ENCODE measurements around the gene PSMC6. TPM values are rescaled to one million over a fixed set of nuclear protein-coding genes. Genes with fewer than 3 reads are reported as not detected.

PSMC6 gene
- 10 to 100 TPM; 85.3 to 88.2 TPM for total RNA-seq

- Mint-ChIP-seq H3K27ac (peak within 1 kb of the TSS; percentile 94), H3K9me3 (ENCODE audit: insufficient read depth) (no peaks in the 10 kb centered on the region), H3K4me1 (ENCODE audit: low read depth) (peaks cover 48% of the 10 kb centered on the region), H3K27me3 (ENCODE audit: low read depth) (no peaks in the 10 kb centered on the region), H3K4me3 (peak within 1 kb of the TSS; percentile 96), H3K36me3 (ENCODE audit: low read depth) (peaks cover 34% of the 10 kb centered on the region)
- CTCF ChIA-PET = interaction anchor here (0.6 to 1.0 kb wide), 3 partner anchors 10 to 345 kb away, joined by 3 read pairs; partner anchors contain the start of genes GPR137C and TXNDC16
- peak; percentile 97 for DNase-seq
- peak; percentile 96 for ATAC-seq
- POLR2A ChIA-PET = interaction anchor here (0.6 to 2.7 kb wide), 9 partner anchors 9 to 153 kb away, joined by 3 to 29 read pairs (median 5); partner anchors contain the start of gene ERO1A
Observed at GRCh38 chr14:52706724-52707706, at the start of gene PSMC6. Gene PSMC6, plus strand, starts transcription at chr14:52707200. Its CDS starts 20 bp downstream, at chr14:52707220.

- no peaks in the 10 kb centered on the region for H3K27me3 Mint-ChIP-seq (ENCODE audit: low read depth)
- no peaks in the 10 kb centered on the region for H3K9me3 Mint-ChIP-seq (ENCODE audit: insufficient read depth)
- H3K36me3 Mint-ChIP-seq (ENCODE audit: low read depth) = peaks cover 55% of the 10 kb centered on the region
- H3K4me1 Mint-ChIP-seq (ENCODE audit: low read depth) = no peaks in the 10 kb centered on the region
- ChIA-PET CTCF (interaction anchor here (0.7 kb wide), 1 partner anchor 12 kb away, joined by 3 read pairs; no protein-coding TSS in a partner anchor), POLR2A (interaction anchor here (0.6 kb wide), 1 partner anchor 66 kb away, joined by 4 read pairs; no protein-coding TSS in a partner anchor)
- DNase-seq (no peak), ATAC-seq (no peak)
- no peak overlapping the region for H3K4me3 Mint-ChIP-seq
- H3K27ac Mint-ChIP-seq = no peak overlapping the region
Observed at GRCh38 chr14:52660325-52660724, 46.7 kb upstream of the PSMC6 start.

- no peak for ATAC-seq
- Mint-ChIP-seq H3K4me3 (no peak overlapping the region), H3K36me3 (ENCODE audit: low read depth) (peaks cover 57% of the 10 kb centered on the region), H3K27ac (no peak overlapping the region), H3K9me3 (ENCODE audit: insufficient read depth) (no peaks in the 10 kb centered on the region), H3K27me3 (ENCODE audit: low read depth) (no peaks in the 10 kb centered on the region), H3K4me1 (ENCODE audit: low read depth) (peaks cover 3% of the 10 kb centered on the region)
- CTCF ChIA-PET = interaction anchor here (0.7 kb wide), 1 partner anchor 12 kb away, joined by 3 read pairs; no protein-coding TSS in a partner anchor
- no peak for DNase-seq
- POLR2A ChIA-PET = no interaction called here
Observed at GRCh38 chr14:52660832-52661231, 46.2 kb upstream of the PSMC6 start.

- Mint-ChIP-seq H3K27me3 (ENCODE audit: low read depth) (no peaks in the 10 kb centered on the region), H3K4me1 (ENCODE audit: low read depth) (peaks cover 3% of the 10 kb centered on the region), H3K9me3 (ENCODE audit: insufficient read depth) (no peaks in the 10 kb centered on the region), H3K4me3 (no peak overlapping the region), H3K27ac (no peak overlapping the region), H3K36me3 (ENCODE audit: low read depth) (peaks cover 58% of the 10 kb centered on the region)
- CTCF ChIA-PET = no interaction called here
- DNase-seq = no peak
- POLR2A ChIA-PET = no interaction called here
- ATAC-seq = no peak
Observed at GRCh38 chr14:52661314-52661713, 45.7 kb upstream of the PSMC6 start.

- Mint-ChIP-seq H3K27ac (no peak overlapping the region), H3K4me1 (ENCODE audit: low read depth) (peaks cover 3% of the 10 kb centered on the region), H3K36me3 (ENCODE audit: low read depth) (peaks cover 48% of the 10 kb centered on the region), H3K27me3 (ENCODE audit: low read depth) (no peaks in the 10 kb centered on the region), H3K9me3 (ENCODE audit: insufficient read depth) (no peaks in the 10 kb centered on the region), H3K4me3 (no peak overlapping the region)
- ATAC-seq (no peak), DNase-seq (no peak)
- ChIA-PET POLR2A (no interaction called here), CTCF (no interaction called here)
Observed at GRCh38 chr14:52663850-52664249, 43.1 kb upstream of the PSMC6 start.

- Mint-ChIP-seq H3K4me1 (ENCODE audit: low read depth) (peaks cover 8% of the 10 kb centered on the region), H3K27me3 (ENCODE audit: low read depth) (no peaks in the 10 kb centered on the region), H3K27ac (no peak overlapping the region), H3K9me3 (ENCODE audit: insufficient read depth) (no peaks in the 10 kb centered on the region), H3K36me3 (ENCODE audit: low read depth) (peaks cover 51% of the 10 kb centered on the region), H3K4me3 (no peak overlapping the region)
- ChIA-PET POLR2A (interaction anchor here (0.6 kb wide), 1 partner anchor 54 kb away, joined by 4 read pairs; no protein-coding TSS in a partner anchor), CTCF (interaction anchor here (1.6 kb wide), 1 partner anchor 11 kb away, joined by 4 read pairs; no protein-coding TSS in a partner anchor)
- ATAC-seq = no peak
- no peak for DNase-seq
Observed at GRCh38 chr14:52678591-52678990, 28.4 kb upstream of the PSMC6 start.

- H3K27ac Mint-ChIP-seq = peak overlapping the region; percentile 44
Observed at GRCh38 chr14:52683985-52684520, 22.9 kb upstream of the PSMC6 start.

GRCh38 chr14:52686176-52686575 lies 20.8 kb upstream of the PSMC6 start:
- CTCF ChIA-PET = no interaction called here
- no peaks in the 10 kb centered on the region for H3K9me3 Mint-ChIP-seq (ENCODE audit: insufficient read depth)
- no peaks in the 10 kb centered on the region for H3K27me3 Mint-ChIP-seq (ENCODE audit: low read depth)
- no peak for ATAC-seq
- POLR2A ChIA-PET = no interaction called here
- no peak for DNase-seq
- H3K4me1 Mint-ChIP-seq (ENCODE audit: low read depth) = peaks cover 61% of the 10 kb centered on the region
- peaks cover 41% of the 10 kb centered on the region for H3K36me3 Mint-ChIP-seq (ENCODE audit: low read depth)
- no peak overlapping the region for H3K4me3 Mint-ChIP-seq
- H3K27ac Mint-ChIP-seq = no peak overlapping the region

More at GRCh38 chr14:52683985-52684520, 22.9 kb upstream of the PSMC6 start:
- ATAC-seq = no peak
- CTCF ChIA-PET = interaction anchor here (0.7 kb wide), 1 partner anchor 34 kb away, joined by 3 read pairs; no protein-coding TSS in a partner anchor
- H3K4me1 Mint-ChIP-seq (ENCODE audit: low read depth) = peaks cover 44% of the 10 kb centered on the region
- DNase-seq = no peak
- no peak overlapping the region for H3K4me3 Mint-ChIP-seq
- peaks cover 42% of the 10 kb centered on the region for H3K36me3 Mint-ChIP-seq (ENCODE audit: low read depth)
- POLR2A ChIA-PET = no interaction called here
- no peaks in the 10 kb centered on the region for H3K9me3 Mint-ChIP-seq (ENCODE audit: insufficient read depth)
- no peaks in the 10 kb centered on the region for H3K27me3 Mint-ChIP-seq (ENCODE audit: low read depth)

- POLR2A ChIA-PET = interaction anchor here (0.9 to 1.6 kb wide), 5 partner anchors 13 to 374 kb away, joined by 3 to 7 read pairs (median 5); no protein-coding TSS in a partner anchor
- Mint-ChIP-seq H3K36me3 (ENCODE audit: low read depth) (peaks cover 60% of the 10 kb centered on the region), H3K27me3 (ENCODE audit: low read depth) (no peaks in the 10 kb centered on the region), H3K27ac (peak overlapping the region; percentile 18), H3K4me3 (peak overlapping the region; percentile 51), H3K9me3 (ENCODE audit: insufficient read depth) (no peaks in the 10 kb centered on the region), H3K4me1 (ENCODE audit: low read depth) (peaks cover 74% of the 10 kb centered on the region)
- CTCF ChIA-PET = interaction anchor here (1.2 to 1.6 kb wide), 2 partner anchors 20 to 51 kb away, joined by 4 to 6 read pairs; no protein-coding TSS in a partner anchor
- ATAC-seq = no peak
- no peak for DNase-seq
Observed at GRCh38 chr14:52690983-52691760, 15.8 kb upstream of the PSMC6 start.

- Mint-ChIP-seq H3K4me3 (peak overlapping the region; percentile 51), H3K27me3 (ENCODE audit: low read depth) (no peaks in the 10 kb centered on the region), H3K27ac (peak overlapping the region; percentile 69), H3K4me1 (ENCODE audit: low read depth) (peaks cover 64% of the 10 kb centered on the region), H3K9me3 (ENCODE audit: insufficient read depth) (no peaks in the 10 kb centered on the region), H3K36me3 (ENCODE audit: low read depth) (peaks cover 55% of the 10 kb centered on the region)
- CTCF ChIA-PET = interaction anchor here (1.0 to 1.6 kb wide), 3 partner anchors 12 to 50 kb away, joined by 4 to 6 read pairs (median 6); no protein-coding TSS in a partner anchor
- POLR2A ChIA-PET = interaction anchor here (0.6 to 1.6 kb wide), 8 partner anchors 12 to 375 kb away, joined by 3 to 7 read pairs (median 4); partner anchors contain the start of genes GPR137C and TXNDC16
- DNase-seq (peak; percentile 76), ATAC-seq (peak; percentile 31)
Observed at GRCh38 chr14:52692248-52692962, 14.6 kb upstream of the PSMC6 start.

All from activated CD8-positive, alpha-beta T cell treated with anti-CD3 and anti-CD28 coated beads, Interleukin-2, amount 10 ng/mL, durations not matched to agents 7 days and 5 days (primary cell).